Endometrium (tissue), 2 donors: ENCODE results near the gene COL18A1.

ENCODE experiments used
- FAIRE-seq: peaks from 2 replicates; lab custom pipeline; 2012; peaks lifted over from hg19 to GRCh38; lab: Jason Lieb, UNC
- donor health status: control.
- donor health status: control.

The COL18A1 gene

GRCh38 chr21:45383111-45383614 is 21.8 kb upstream of the COL18A1 start:
- no peak for FAIRE-seq

GRCh38 chr21:45383615-45384201 is 21.3 kb upstream of the COL18A1 start:
- FAIRE-seq = no peak

- no peak for FAIRE-seq
These were observed 20.1 kb upstream of the COL18A1 start for GRCh38 chr21:45384656-45385548.

- FAIRE-seq = no peak
These were observed 19.4 kb upstream of the COL18A1 start for GRCh38 chr21:45385549-45386050.

- no peak for FAIRE-seq
These were observed 18.6 kb upstream of the COL18A1 start for GRCh38 chr21:45386336-45386727.

- FAIRE-seq = peak; percentile 92
These were observed 18.1 kb upstream of the COL18A1 start for GRCh38 chr21:45386728-45387371.

GRCh38 chr21:45387506-45387905 is 17.5 kb upstream of the COL18A1 start:
- no peak for FAIRE-seq

GRCh38 chr21:45388011-45388521 is 16.9 kb upstream of the COL18A1 start:
- FAIRE-seq = no peak

GRCh38 chr21:45388611-45389296 is 16.2 kb upstream of the COL18A1 start:
- FAIRE-seq = no peak

GRCh38 chr21:45390121-45390751 is 14.7 kb upstream of the COL18A1 start:
- no peak for FAIRE-seq

- no peak for FAIRE-seq
These were observed 13.9 kb upstream of the COL18A1 start for GRCh38 chr21:45390831-45391742.

- no peak for FAIRE-seq
These were observed 13.0 kb upstream of the COL18A1 start for GRCh38 chr21:45391743-45392572.

GRCh38 chr21:45392573-45392971 is 12.4 kb upstream of the COL18A1 start:
- no peak for FAIRE-seq

- no peak for FAIRE-seq
These were observed 11.9 kb upstream of the COL18A1 start for GRCh38 chr21:45393021-45393420.

GRCh38 chr21:45393833-45394638 is 10.9 kb upstream of the COL18A1 start:
- no peak for FAIRE-seq

- no peak for FAIRE-seq
These were observed 8.4 kb upstream of the COL18A1 start for GRCh38 chr21:45396620-45396995.

- no peak for FAIRE-seq
These were observed 7.6 kb upstream of the COL18A1 start for GRCh38 chr21:45397381-45397780.

GRCh38 chr21:45401054-45401518 is 3.9 kb upstream of the COL18A1 start:
- no peak for FAIRE-seq
